ENCODE measurements around the gene MLXIPL. TPM values are rescaled to one million over a fixed set of nuclear protein-coding genes. Genes with fewer than 3 reads are reported as not detected.
"Not testable (repeated sequence)": the region's sequence is repeated elsewhere in the genome, so short reads cannot be mapped to it uniquely, and the experiment has no call there.

Gene MLXIPL
- total RNA-seq, 4 donors from 2014 or later, result 1.3 to 12.0 (median 5.6) TPM

DNA sequence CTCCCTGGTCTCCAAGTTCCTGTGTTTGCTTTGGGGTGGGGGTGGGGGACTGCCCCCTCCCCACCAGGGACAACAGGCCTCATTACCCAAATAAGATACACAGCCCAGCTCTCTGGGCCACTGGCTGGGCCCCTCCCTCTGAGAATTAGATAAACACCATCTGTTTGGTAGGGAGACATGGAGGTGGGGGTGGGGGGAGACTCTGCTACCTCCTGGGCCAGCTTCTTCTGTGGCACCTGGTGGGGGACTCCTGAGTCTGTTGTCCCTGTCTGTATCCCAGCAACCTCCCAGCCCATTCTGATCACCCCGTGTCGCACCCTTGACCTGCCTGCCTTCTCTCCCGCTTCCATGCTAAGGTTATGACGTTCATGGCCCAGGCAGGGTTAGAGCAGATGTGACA, 5.8 kb downstream of the MLXIPL start:
- intact Hi-C loops (cut with DNase I; ENCODE audit: low total_unique reads), result no loop called here
- no peak for TF ChIP-seq POLR2A (IDR thresholded peaks at IDR 0.05)
- TF ChIP-seq, protein P1, sequence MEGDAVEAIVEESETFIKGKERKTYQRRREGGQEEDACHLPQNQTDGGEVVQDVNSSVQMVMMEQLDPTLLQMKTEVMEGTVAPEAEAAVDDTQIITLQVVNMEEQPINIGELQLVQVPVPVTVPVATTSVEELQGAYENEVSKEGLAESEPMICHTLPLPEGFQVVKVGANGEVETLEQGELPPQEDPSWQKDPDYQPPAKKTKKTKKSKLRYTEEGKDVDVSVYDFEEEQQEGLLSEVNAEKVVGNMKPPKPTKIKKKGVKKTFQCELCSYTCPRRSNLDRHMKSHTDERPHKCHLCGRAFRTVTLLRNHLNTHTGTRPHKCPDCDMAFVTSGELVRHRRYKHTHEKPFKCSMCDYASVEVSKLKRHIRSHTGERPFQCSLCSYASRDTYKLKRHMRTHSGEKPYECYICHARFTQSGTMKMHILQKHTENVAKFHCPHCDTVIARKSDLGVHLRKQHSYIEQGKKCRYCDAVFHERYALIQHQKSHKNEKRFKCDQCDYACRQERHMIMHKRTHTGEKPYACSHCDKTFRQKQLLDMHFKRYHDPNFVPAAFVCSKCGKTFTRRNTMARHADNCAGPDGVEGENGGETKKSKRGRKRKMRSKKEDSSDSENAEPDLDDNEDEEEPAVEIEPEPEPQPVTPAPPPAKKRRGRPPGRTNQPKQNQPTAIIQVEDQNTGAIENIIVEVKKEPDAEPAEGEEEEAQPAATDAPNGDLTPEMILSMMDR (IDR thresholded peaks at IDR 0.05), result no peak
- no peak for DNase-seq (ENCODE audit: low spot score in 2 of 2)
- H3K4me3 ChIP-seq (ENCODE audit: low read depth, poor library complexity, severe bottlenecking), result no peak overlapping the region
- WGBS, 2 donors, result 85 to 89% methylated on average over 4 of the region's 4 CpGs

DNA sequence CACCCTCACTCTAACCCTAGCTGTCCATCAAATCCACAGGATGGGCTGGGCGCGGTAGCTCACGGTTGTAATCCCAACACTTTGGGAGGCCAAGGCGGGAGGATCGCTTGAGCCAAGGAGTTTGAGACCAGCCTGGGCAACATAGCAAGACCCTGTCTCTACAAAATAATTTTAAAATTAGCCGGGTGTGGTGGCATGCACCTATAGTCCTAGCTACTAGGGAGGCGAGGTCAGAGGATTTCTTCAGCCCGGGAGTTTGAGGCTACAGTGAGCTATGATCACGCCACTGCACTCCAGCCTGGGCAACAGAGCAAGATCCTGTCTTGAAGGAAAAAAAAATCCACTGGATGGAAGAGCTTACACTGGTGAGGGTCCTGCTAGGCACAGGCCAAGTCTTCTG, 6.8 kb downstream of the MLXIPL start:
- intact Hi-C loops (cut with DNase I; ENCODE audit: low total_unique reads); H3K4me3 ChIP-seq (ENCODE audit: low read depth, poor library complexity, severe bottlenecking); DNase-seq (ENCODE audit: low spot score in 2 of 2): not testable (repeated sequence)
- 96 to 98% methylated on average over 9 of the region's 9 CpGs for WGBS, 2 donors

DNA sequence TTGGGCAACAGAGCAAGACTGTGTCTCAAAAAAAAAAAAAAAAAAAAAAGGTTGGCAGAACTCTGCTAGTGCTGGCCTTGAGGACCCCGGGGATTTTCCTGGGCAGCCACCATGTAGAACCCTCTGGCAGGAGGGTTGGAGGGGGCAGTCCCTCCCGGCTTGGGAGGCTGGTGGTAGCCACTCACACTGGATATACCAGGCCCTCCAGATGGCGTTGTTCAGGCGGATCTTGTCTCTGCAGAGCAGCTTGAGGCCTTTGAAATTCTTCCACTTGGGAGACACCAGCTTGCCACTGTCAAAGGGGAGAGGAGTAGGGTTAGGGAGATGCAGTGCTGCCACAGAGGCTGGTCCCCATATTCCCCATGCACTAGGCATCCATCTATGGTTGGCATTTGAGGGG, 8.4 kb downstream of the MLXIPL start:
- WGBS, 2 donors, result 57 to 63% methylated on average over 4 of the region's 4 CpGs
- intact Hi-C loops (cut with DNase I; ENCODE audit: low total_unique reads), result no loop called here
- TF ChIP-seq, protein P1 (IDR thresholded peaks at IDR 0.05), result no peak
- TF ChIP-seq POLR2A (IDR thresholded peaks at IDR 0.05), result no peak
- no peak overlapping the region for H3K4me3 ChIP-seq (ENCODE audit: low read depth, poor library complexity, severe bottlenecking)
- no peak for DNase-seq (ENCODE audit: low spot score in 2 of 2)

DNA sequence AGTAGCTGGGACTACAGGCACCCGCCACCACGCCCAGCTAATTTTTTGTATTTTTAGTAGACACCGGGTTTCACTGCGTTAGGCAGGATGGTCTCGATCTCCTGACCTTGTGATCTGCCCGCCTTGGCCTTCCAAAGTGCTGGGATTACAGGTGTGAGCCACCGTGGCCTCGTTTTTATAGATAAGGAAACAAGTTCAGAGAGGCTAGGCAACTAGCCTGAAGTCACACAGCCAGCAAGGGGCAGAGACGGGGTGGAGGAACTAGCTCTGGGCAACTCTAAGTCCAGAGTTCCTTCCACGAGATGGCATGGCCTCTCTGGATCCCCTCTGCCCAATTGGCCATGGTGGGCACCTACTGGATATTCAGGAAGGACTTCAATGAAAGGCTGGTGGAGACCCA, 9.4 kb downstream of the MLXIPL start:
- 62 to 67% methylated on average over 10 of the region's 10 CpGs for WGBS, 2 donors
- DNase-seq (ENCODE audit: low spot score in 2 of 2); H3K4me3 ChIP-seq (ENCODE audit: low read depth, poor library complexity, severe bottlenecking); intact Hi-C loops (cut with DNase I; ENCODE audit: low total_unique reads): not testable (repeated sequence)

DNA sequence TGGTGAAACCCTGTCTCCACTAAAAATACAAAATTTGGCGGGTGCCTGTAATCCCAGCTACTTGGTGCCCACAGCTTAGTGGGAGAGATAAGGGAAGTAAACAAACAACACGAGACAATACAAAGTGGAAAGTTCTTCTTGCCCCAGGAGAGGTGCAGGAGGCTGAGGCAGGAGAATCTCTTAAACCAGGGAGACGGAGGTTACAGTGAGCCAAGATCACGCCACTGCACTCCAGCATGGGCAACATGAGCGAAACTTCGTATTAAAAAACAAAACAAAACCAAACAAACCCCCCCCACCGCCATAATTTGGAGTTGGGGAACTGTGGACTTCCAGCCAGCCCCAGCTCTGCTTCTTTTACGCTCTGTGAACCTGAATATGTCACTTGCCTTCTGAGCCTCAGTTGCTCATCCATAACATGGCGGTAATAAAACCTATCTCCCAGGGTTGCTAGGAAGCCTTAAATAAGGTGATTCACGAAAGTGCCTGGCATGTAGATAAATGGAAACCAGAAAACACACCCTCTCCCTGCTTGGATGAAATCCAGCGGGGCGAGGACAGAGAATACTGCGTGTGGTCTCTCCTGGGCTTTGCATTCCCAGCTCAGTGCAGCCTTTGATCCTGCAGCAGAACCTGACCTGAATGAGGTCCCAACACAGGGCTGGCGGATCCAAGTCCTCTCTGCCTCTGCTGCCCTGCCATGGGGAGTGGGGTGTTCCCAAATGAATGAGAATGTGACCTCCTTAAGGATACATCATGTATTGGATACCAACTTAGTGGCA, 10.2 kb downstream of the MLXIPL start:
- WGBS, 2 donors, result 50 to 53% methylated on average over 14 of the region's 14 CpGs
- no peak overlapping the region for H3K4me3 ChIP-seq (ENCODE audit: low read depth, poor library complexity, severe bottlenecking)
- intact Hi-C loops (cut with DNase I; ENCODE audit: low total_unique reads), result no loop called here
- TF ChIP-seq POLR2A (IDR thresholded peaks at IDR 0.05), result no peak
- TF ChIP-seq, protein P1 (IDR thresholded peaks at IDR 0.05), result no peak
- no peak for DNase-seq (ENCODE audit: low spot score in 2 of 2)

DNA sequence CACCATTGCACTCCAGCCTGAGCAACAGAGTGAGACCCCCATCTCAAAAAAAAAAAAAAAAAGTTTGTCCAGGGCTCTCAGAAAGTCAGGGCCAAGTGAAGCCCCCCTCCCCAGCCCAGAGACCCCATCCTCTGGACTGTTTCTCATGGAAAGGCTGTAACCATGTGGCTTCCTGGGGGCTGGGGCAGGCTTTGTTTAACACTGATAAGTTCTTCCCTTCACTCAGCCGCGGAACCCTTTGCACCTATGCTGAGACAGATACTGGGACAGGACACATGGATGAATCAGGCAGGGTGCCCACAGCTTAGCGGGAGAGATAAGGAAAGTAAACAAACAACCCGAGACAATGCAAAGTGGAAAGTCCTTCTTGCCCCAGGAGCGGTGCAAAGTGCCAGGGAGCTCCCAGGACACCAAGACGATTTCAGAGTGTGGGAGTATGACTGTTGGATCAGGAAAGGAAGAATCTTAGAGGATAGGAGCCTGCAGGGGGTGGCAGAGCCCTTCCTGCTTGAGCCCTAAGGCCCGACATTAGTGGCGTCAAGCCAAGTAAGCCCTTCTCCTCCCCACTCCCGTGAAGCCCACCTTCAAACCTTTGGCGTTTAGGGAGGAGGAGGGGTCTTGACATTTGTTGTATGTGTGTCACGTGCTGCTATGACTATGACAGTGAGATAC, 11.6 kb downstream of the MLXIPL start:
- TF ChIP-seq POLR2A (IDR thresholded peaks at IDR 0.05), result no peak
- TF ChIP-seq, protein P1 (IDR thresholded peaks at IDR 0.05), result no peak
- DNase-seq (ENCODE audit: low spot score in 2 of 2), result no peak
- intact Hi-C loops (cut with DNase I; ENCODE audit: low total_unique reads), result no loop called here
- 24 to 27% methylated on average over 11 of the region's 11 CpGs for WGBS, 2 donors
- H3K4me3 ChIP-seq (ENCODE audit: low read depth, poor library complexity, severe bottlenecking), result no peak overlapping the region
